ENCODE measurements around the gene CHIT1. TPM values are rescaled to one million over a fixed set of nuclear protein-coding genes. Genes with fewer than 3 reads are reported as not detected.

The CHIT1 gene
- total and polyA plus RNA-seq, 2 of the 8 experiments (the other 6 are each of a cell fraction or from before 2014, with no cell fraction given): not detected

DNA sequence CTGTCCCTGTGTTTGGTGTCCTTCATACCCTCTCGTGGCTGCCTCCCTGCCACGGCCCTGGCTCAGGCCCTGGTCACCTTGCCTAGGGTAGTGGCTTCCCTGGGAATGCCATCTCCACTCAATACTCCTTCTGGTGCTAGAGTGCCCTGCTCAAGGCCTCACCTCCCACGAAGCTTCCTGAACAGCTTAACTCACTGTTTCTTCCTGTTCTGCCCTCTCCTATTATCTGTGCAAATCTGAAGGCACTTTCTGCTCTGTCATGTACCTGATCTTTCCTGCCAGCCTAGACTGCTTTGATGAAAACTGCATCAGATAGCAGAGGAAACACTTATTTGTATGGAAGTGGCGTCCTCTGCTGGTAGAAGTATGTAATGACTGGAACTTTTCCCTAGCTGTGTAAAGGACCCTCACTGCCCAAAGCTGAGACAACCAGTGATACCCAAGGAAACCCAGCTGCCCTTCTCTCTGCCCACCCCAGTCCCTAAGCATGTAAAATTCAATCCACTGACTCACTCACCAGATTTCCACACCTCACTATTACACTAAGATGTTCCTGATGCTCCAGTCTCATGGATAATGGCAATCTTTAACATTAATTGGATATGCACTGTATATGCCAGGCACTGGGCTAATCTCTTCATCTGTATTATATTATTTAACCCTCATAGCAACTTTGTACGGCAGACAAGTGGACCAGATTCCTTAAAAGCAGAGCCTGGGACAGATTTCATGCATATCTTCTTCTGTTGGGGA, 39.6 kb upstream of the CHIT1 start:
- H2AK5ac ChIP-seq (ENCODE audit: low read depth, low read length): no peak overlapping the region
- ChIA-PET POLR2A (ENCODE audit: partially characterized antibody) (interaction anchor here (2.3 kb wide), 1 partner anchor 229 kb away, joined by 7 read pairs; no protein-coding TSS in a partner anchor), CTCF (ENCODE audit: partially characterized antibody) (interaction anchor here (0.6 to 39.0 kb wide), 50 partner anchors 9 to 370 kb away, joined by 3 to 785 read pairs (median 6); partner anchors contain the start of genes ADORA1, BTG2, MYOG and OPTC)
- H4K5ac ChIP-seq (ENCODE audit: insufficient read length, low read depth, low read length): no peak overlapping the region
- 0 out of 2 replicates have a peak overlapping the region, but pooled peaks have one; percentile 2 for H2BK12ac ChIP-seq (ENCODE audit: low read depth, low read length)
- H2BK5ac ChIP-seq (ENCODE audit: low read depth, low read length): no peak overlapping the region
- H3K27me3 ChIP-seq (replicated peaks in 1 of 4; ENCODE audit: control insufficient read depth in 3 of 4, extremely low read depth in 1 of 4, insufficient read depth in 3 of 4, low read length in 3 of 4): peaks cover 0 to 19% (median 9%) of the 10 kb centered on the region in 4 experiments; a peak in 4 of 7 replicates
- H3K9ac ChIP-seq (replicated peaks in 1 of 4; ENCODE audit: extremely low read depth in 1 of 4, low read depth in 3 of 4, low read length in 3 of 4): no peak overlapping the region
- WGBS, 2 experiments (ENCODE audit: extremely low coverage in 1 of 2, insufficient coverage in 1 of 2, insufficient read length in 1 of 2, insufficient replicate concordance in 2 of 2, low coverage in 1 of 2, low lambda C conversion rate in 2 of 2, missing lambda C conversion rate in 1 of 2): 36% methylated on average over 5 of the region's 5 CpGs; no CpG with 5 or more reads in 1 of the 2 experiments
- FAIRE-seq (no peak), DNase-seq (ENCODE audit: low read depth in 1 of 2, low spot score in 2 of 2) (peak in 1 of 2 experiments; percentile 60)
- H3K79me2 ChIP-seq (ENCODE audit: control insufficient read depth in 1 of 2, insufficient read depth in 2 of 2, low read length in 2 of 2): no peaks in the 10 kb centered on the region
- H3K4me1 ChIP-seq (replicated peaks in 1 of 4; ENCODE audit: control insufficient read depth in 3 of 4, insufficient read depth in 4 of 4, low read length in 3 of 4): peaks cover 0 to 13% (median 7%) of the 10 kb centered on the region in 4 experiments; a peak in 5 of 7 replicates
- H3K4me3 ChIP-seq (ENCODE audit: extremely low read depth in 1 of 4, insufficient read depth in 2 of 4, low read depth in 3 of 4, low read length in 4 of 4): no peak overlapping the region
- no peak overlapping the region for H2BK120ac ChIP-seq (replicated peaks; ENCODE audit: low read depth, low read length)
- H3K23me2 ChIP-seq (ENCODE audit: low read depth, low read length): peaks cover 2% of the 10 kb centered on the region; the same call in 1 of the 2 replicates
- TF ChIP-seq MAFK (IDR thresholded peaks at IDR 0.05; ENCODE audit: low read depth, low read length) (peak; percentile 35; the same call in 1 of the 2 replicates), POLR2AphosphoS5 (IDR thresholded peaks at IDR 0.05; ENCODE audit: low read depth, low read length) (no peak), PHF8 (conservative IDR thresholded peaks at IDR 0.05; ENCODE audit: low read depth, low read length) (no peak), SP4 (IDR thresholded peaks at IDR 0.05; ENCODE audit: low read length) (0 out of 2 replicates have a peak, but pooled peaks have one; percentile 43), RAD21 (IDR thresholded peaks at IDR 0.05 in 1 of 2, conservative IDR thresholded peaks at IDR 0.05 in 1 of 2; ENCODE audit: low read depth in 2 of 2, low read length in 2 of 2) (peak; percentile 94 to 96)
- TF ChIP-seq, protein P1, sequence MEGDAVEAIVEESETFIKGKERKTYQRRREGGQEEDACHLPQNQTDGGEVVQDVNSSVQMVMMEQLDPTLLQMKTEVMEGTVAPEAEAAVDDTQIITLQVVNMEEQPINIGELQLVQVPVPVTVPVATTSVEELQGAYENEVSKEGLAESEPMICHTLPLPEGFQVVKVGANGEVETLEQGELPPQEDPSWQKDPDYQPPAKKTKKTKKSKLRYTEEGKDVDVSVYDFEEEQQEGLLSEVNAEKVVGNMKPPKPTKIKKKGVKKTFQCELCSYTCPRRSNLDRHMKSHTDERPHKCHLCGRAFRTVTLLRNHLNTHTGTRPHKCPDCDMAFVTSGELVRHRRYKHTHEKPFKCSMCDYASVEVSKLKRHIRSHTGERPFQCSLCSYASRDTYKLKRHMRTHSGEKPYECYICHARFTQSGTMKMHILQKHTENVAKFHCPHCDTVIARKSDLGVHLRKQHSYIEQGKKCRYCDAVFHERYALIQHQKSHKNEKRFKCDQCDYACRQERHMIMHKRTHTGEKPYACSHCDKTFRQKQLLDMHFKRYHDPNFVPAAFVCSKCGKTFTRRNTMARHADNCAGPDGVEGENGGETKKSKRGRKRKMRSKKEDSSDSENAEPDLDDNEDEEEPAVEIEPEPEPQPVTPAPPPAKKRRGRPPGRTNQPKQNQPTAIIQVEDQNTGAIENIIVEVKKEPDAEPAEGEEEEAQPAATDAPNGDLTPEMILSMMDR (IDR thresholded peaks at IDR 0.05; ENCODE audit: control extremely low read depth in 1 of 3, insufficient read depth in 1 of 3, low read depth in 1 of 3, low read length in 3 of 3): peak in 2 of 3 experiments; percentile 93 to 95; a peak in 3 of 4 replicates
- H3K4ac ChIP-seq (replicated peaks; ENCODE audit: insufficient read length, low read depth, low read length): no peak overlapping the region
- H3K14ac ChIP-seq (ENCODE audit: insufficient read length): no peak overlapping the region
- peak overlapping the region; percentile 75 for H4K91ac ChIP-seq (replicated peaks; ENCODE audit: insufficient read length, low read length)
- H3K4me2 ChIP-seq (ENCODE audit: insufficient read depth in 1 of 2, low read depth in 2 of 2, low read length in 2 of 2): no peak overlapping the region
- H2AFZ ChIP-seq (ENCODE audit: low read length): no peak overlapping the region
- H4K8ac ChIP-seq (ENCODE audit: extremely low read depth, insufficient read depth, low read length): no peak overlapping the region
- H3K27ac ChIP-seq (ENCODE audit: low read depth, low read length): no peak overlapping the region
- H3K23ac ChIP-seq (ENCODE audit: insufficient read length): no peak overlapping the region
- no peaks in the 10 kb centered on the region for H3K36me3 ChIP-seq (ENCODE audit: control insufficient read depth in 2 of 4, insufficient read depth in 4 of 4, low read length in 3 of 4)
- no peak overlapping the region for H3K56ac ChIP-seq (replicated peaks; ENCODE audit: insufficient read length, low read depth, low read length)
- H3K9me3 ChIP-seq (ENCODE audit: insufficient read depth in 2 of 2, low read depth in 1 of 2, low read length in 1 of 2): no peaks in the 10 kb centered on the region
- no peak overlapping the region for H3K18ac ChIP-seq (ENCODE audit: extremely low read depth, low read length)
- H2BK20ac ChIP-seq (ENCODE audit: low read length): peak overlapping the region; percentile 87; the same call in 1 of the 2 replicates
- no peaks in the 10 kb centered on the region for H4K20me1 ChIP-seq (replicated peaks in 1 of 2; ENCODE audit: control insufficient read depth in 1 of 2, insufficient read depth in 2 of 2, low read length in 2 of 2)
- H3K79me1 ChIP-seq (ENCODE audit: low read depth, low read length): no peaks in the 10 kb centered on the region
- H2BK15ac ChIP-seq (ENCODE audit: low read length): peak overlapping the region; percentile 89

All from H1 (cell line).